HepG2 (cell line): Measurements from ENCODE around the gene POLR1H. TPM values are rescaled to one million over a fixed set of nuclear protein-coding genes. Genes with fewer than 3 reads are reported as not detected.

ENCODE experiments used
- ADNP ChIP-seq: sonication (generic); formaldehyde crosslinking; IDR thresholded peaks from 2 replicates; pipeline ENCODE4 v1.4.0; 2020; ENCODE audit warnings: missing genetic modification reagents
- ASH2L ChIP-seq: fragments of 300-600, 200-600 bp; sonication (generic); IDR thresholded peaks from 2 replicates; pipeline ENCODE4 v1.7.0; 2017; ENCODE audit warnings: low read depth, mild to moderate bottlenecking, moderate library complexity, mixed read lengths, low read length; ENCODE audit not compliant: insufficient read length
- BCL6 ChIP-seq: IDR thresholded peaks from 2 replicates; pipeline ENCODE4 v1.6.1; 2016; ENCODE audit warnings: missing genetic modification reagents, missing compliant biosample characterization
- CAMTA2 ChIP-seq: sonication (generic); formaldehyde crosslinking; IDR thresholded peaks from 2 replicates; pipeline ENCODE4 v1.4.0; 2020; ENCODE audit warnings: mild to moderate bottlenecking, missing genetic modification reagents, borderline replicate concordance
- DRAP1 ChIP-seq: IDR thresholded peaks from 2 replicates; pipeline ENCODE4 v1.6.1; 2016; ENCODE audit warnings: missing genetic modification reagents, missing compliant biosample characterization
- MAF1 ChIP-seq: sonication (generic); formaldehyde crosslinking; IDR thresholded peaks from 2 replicates; pipeline ENCODE4 v1.5.0; 2020; ENCODE audit warnings: missing genetic modification reagents, borderline replicate concordance
- MAFF ChIP-seq: IDR thresholded peaks from 2 replicates; pipeline ENCODE4 v1.6.1; 2011; ENCODE audit warnings: low read depth, low read length, improper control_type of control experiment
- RBAK ChIP-seq: sonication (generic); formaldehyde crosslinking; IDR thresholded peaks from 2 replicates; pipeline ENCODE4 v1.5.1; 2020; ENCODE audit warnings: mild to moderate bottlenecking, missing genetic modification reagents
- SAP130 ChIP-seq: IDR thresholded peaks from 2 replicates; pipeline ENCODE4 v1.6.1; 2016; ENCODE audit warnings: low read depth
- SIN3A ChIP-seq: IDR thresholded peaks from 2 replicates; pipeline ENCODE4 v1.6.1; 2011; ENCODE audit warnings: low read depth, mild to moderate bottlenecking, control low read depth, low read length, borderline replicate concordance
- SKIL ChIP-seq: sonication (generic); formaldehyde crosslinking; IDR thresholded peaks from 2 replicates; pipeline ENCODE4 v1.8.0; 2022; ENCODE audit warnings: missing genetic modification reagents, mild to moderate bottlenecking, moderate library complexity, borderline replicate concordance
- STAT5B ChIP-seq: sonication (generic); formaldehyde crosslinking; IDR thresholded peaks from 2 replicates; pipeline ENCODE4 v1.4.0; 2020; ENCODE audit warnings: missing genetic modification reagents
- TBX3 ChIP-seq: fragments of 450-650 bp; IDR thresholded peaks from 2 replicates; pipeline ENCODE4 v1.6.1; 2017; ENCODE audit warnings: antibody characterized with exemption, mild to moderate bottlenecking, inconsistent platforms, borderline replicate concordance
- THAP11 ChIP-seq: IDR thresholded peaks from 2 replicates; pipeline ENCODE4 v1.6.1; 2016; ENCODE audit warnings: missing biosample characterization, missing genetic modification reagents
- U2AF1 ChIP-seq: fragments of 200-400 bp; formaldehyde crosslinking; optimal IDR thresholded peaks from 2 replicates; pipeline ENCODE3; 2017; ENCODE audit warnings: mild to moderate bottlenecking, low read depth, low read length
- U2AF2 ChIP-seq: fragments of 200-400 bp; formaldehyde crosslinking; IDR thresholded peaks from 2 replicates; pipeline ENCODE4 v1.6.1; 2017; ENCODE audit warnings: low read depth, mild to moderate bottlenecking, low read length
- ZFY ChIP-seq: sonication (generic); formaldehyde crosslinking; IDR thresholded peaks from 2 replicates; pipeline ENCODE4 v1.4.0; 2020; ENCODE audit warnings: missing genetic modification reagents
- ZNF251 ChIP-seq: sonication (generic); formaldehyde crosslinking; IDR thresholded peaks from 2 replicates; pipeline ENCODE4 v1.9.0; 2021; ENCODE audit warnings: mild to moderate bottlenecking, missing genetic modification reagents
- ZNF383 ChIP-seq: sonication (generic); formaldehyde crosslinking; IDR thresholded peaks from 2 replicates; pipeline ENCODE4 v1.4.0; 2020; ENCODE audit warnings: missing genetic modification reagents, mild to moderate bottlenecking, borderline replicate concordance
- ZNF468 ChIP-seq: sonication (generic); formaldehyde crosslinking; IDR thresholded peaks from 2 replicates; pipeline ENCODE4 v1.8.0; 2022; ENCODE audit warnings: mild to moderate bottlenecking, moderate library complexity, missing genetic modification reagents
- ZNF530 ChIP-seq: sonication (generic); formaldehyde crosslinking; IDR thresholded peaks from 2 replicates; pipeline ENCODE4 v1.5.0; 2020; ENCODE audit warnings: low read depth, mild to moderate bottlenecking, missing genetic modification reagents
- ZNF567 ChIP-seq: sonication (generic); formaldehyde crosslinking; IDR thresholded peaks from 2 replicates; pipeline ENCODE4 v1.8.1; 2023; ENCODE audit warnings: mild to moderate bottlenecking, missing genetic modification reagents, borderline replicate concordance
- ZNF713 ChIP-seq: sonication (generic); formaldehyde crosslinking; IDR thresholded peaks from 2 replicates; pipeline ENCODE4 v1.4.0; 2020; ENCODE audit warnings: mild to moderate bottlenecking, missing genetic modification reagents
- ZNF800 ChIP-seq: sonication (generic); formaldehyde crosslinking; IDR thresholded peaks from 2 replicates; pipeline ENCODE4 v1.4.0; 2020; ENCODE audit warnings: missing genetic modification reagents
- polyA plus RNA-seq, 8 experiments: library from polyadenylated mRNA; depleted of rRNA in 3 of 8; stranded (reverse) in 7 of 8; unstranded in 1 of 8; fragments of >200 nt; fragmentation: Illumina TruSeq in 4 of 8; extraction: Trizol in 4 of 8; gene quantifications; 2 replicates each; pipeline versions ENCODE4 v1.2.1 to v1.2.3, GENCODE V29; 2011 to 2016; ENCODE audit warnings: low read depth in 4 of 8, missing spikeins in 1 of 8, mixed read lengths in 1 of 8; ENCODE audit not compliant: insufficient read depth in 1 of 8
- total RNA-seq, 5 experiments: library from RNA; depleted of rRNA; stranded (reverse); fragments of >200 nt; fragmentation: Illumina TruSeq; extraction: Trizol; gene quantifications; 2 replicates each; pipeline ENCODE4 v1.2.3, GENCODE V29; 2016; ENCODE audit warnings: low read depth in 1 of 5

POLR1H gene
- total and polyA plus RNA-seq, 2 of the 13 experiments (the other 11 are each of a cell fraction or from before 2014, with no cell fraction given), result 61.4 to 79.8 TPM

- TF ChIP-seq U2AF2 (no peak), ZNF468 (CRISPR knock-in tag) (no peak), ASH2L (no peak), SKIL (CRISPR knock-in tag) (no peak), ADNP (CRISPR knock-in tag) (no peak), MAFF (no peak), BCL6 (CRISPR knock-in tag) (no peak), THAP11 (CRISPR knock-in tag) (peak; percentile 64), CAMTA2 (CRISPR knock-in tag) (peak; percentile 34; the same call in 1 of the 2 replicates), SAP130 (CRISPR knock-in tag) (peak; percentile 81), ZNF530 (CRISPR knock-in tag) (no peak), ZNF567 (CRISPR knock-in tag) (peak; percentile 91; the same call in 1 of the 2 replicates), RBAK (CRISPR knock-in tag) (no peak), DRAP1 (peak; percentile 54; the same call in 1 of the 2 replicates), ZFY (CRISPR knock-in tag) (no peak; the same call in 1 of the 2 replicates), ZNF713 (CRISPR knock-in tag) (no peak), SIN3A (peak; percentile 47; the same call in 1 of the 2 replicates), ZNF800 (CRISPR knock-in tag) (peak; percentile 72), ZNF251 (CRISPR knock-in tag) (no peak), ZNF383 (no peak), U2AF1 (no peak), TBX3 (no peak), MAF1 (CRISPR knock-in tag) (no peak), STAT5B (CRISPR knock-in tag) (no peak)
Observed at GRCh38 chr6:30102970-30103871, 42.2 kb downstream of the POLR1H start (continued).
